Gastrocnemius medialis (tissue), 4 donors: Measurements from ENCODE around the gene CLP1.

ENCODE experiments used
- CTCF ChIP-seq, 5 experiments: fragments of 450-650 bp in 3 of 5; fragments of 200-600 bp in 2 of 5; sonication (generic) in 2 of 5; IDR thresholded peaks in 4 of 5; conservative IDR thresholded peaks in 1 of 5; 1 replicate in 4 of 5; 2 replicates in 1 of 5; pipeline ENCODE4 v1.5.1; 2016 to 2019; ENCODE audit warnings: antibody characterized with exemption in 5 of 5, mild to moderate bottlenecking in 3 of 5, moderate library complexity in 3 of 5
- POLR2A ChIP-seq, 2 donors: fragments of 450-650 bp; IDR thresholded peaks; one replicate each; pipeline ENCODE4 v1.6.1; 2017; ENCODE audit warnings: antibody characterized with exemption in 2 of 2, mild to moderate bottlenecking in 2 of 2, moderate library complexity in 2 of 2

DNA sequence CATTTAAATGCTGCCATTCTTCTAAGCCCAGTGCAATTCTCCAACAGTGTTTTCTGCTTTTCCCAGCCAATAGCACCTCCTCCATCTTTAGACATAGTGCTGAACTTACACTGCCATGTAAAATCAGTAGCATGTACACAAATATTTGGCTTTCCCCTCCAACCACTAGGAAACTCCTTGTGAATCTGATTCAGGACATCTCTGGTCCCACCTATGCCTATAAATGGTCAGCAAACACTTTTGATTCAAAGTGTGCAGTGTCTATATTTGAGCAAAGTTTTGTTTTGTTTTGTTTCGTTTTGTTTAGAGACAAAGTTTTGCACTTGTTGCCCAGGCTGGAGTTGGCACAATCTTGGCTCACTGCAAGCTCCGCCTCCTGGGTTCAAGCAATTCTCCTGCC is 32.7 kb upstream of the CLP1 start:
- TF ChIP-seq CTCF (IDR thresholded peaks at IDR 0.05 in 4 of 5, conservative IDR thresholded peaks at IDR 0.05 in 1 of 5) (no peak), POLR2A (IDR thresholded peaks at IDR 0.05) (no peak)
